ENCODE results near the gene PRKCA.

Gene PRKCA

GRCh38 chr17:66840061-66840460 is 537.6 kb downstream of the PRKCA start:
- DNase-seq (ENCODE audit: low read depth) = no peak
- no peak for TF ChIP-seq CTCF (IDR thresholded peaks at IDR 0.05; ENCODE audit: control insufficient read depth, extremely low read depth, insufficient read depth)
- no peak overlapping the region for H3K4me3 ChIP-seq (ENCODE audit: low read depth, low read length)

GRCh38 chr17:66841328-66841727 is 538.9 kb downstream of the PRKCA start:
- no peak overlapping the region for H3K4me3 ChIP-seq (ENCODE audit: low read depth, low read length)
- 0 out of 2 replicates have a peak, but pooled peaks have one; percentile 16 for TF ChIP-seq CTCF (IDR thresholded peaks at IDR 0.05; ENCODE audit: control insufficient read depth, extremely low read depth, insufficient read depth)
- no peak for DNase-seq (ENCODE audit: low read depth)

GRCh38 chr17:66841744-66842143 is 539.3 kb downstream of the PRKCA start:
- H3K4me3 ChIP-seq (ENCODE audit: low read depth, low read length) = no peak overlapping the region
- DNase-seq (ENCODE audit: low read depth) = no peak
- no peak for TF ChIP-seq CTCF (IDR thresholded peaks at IDR 0.05; ENCODE audit: control insufficient read depth, extremely low read depth, insufficient read depth)

GRCh38 chr17:66842505-66842904 is 540.1 kb downstream of the PRKCA start:
- TF ChIP-seq CTCF (IDR thresholded peaks at IDR 0.05; ENCODE audit: control insufficient read depth, extremely low read depth, insufficient read depth) = no peak
- no peak overlapping the region for H3K4me3 ChIP-seq (ENCODE audit: low read depth, low read length)
- DNase-seq (ENCODE audit: low read depth) = no peak

- DNase-seq (ENCODE audit: low read depth) = no peak
- TF ChIP-seq CTCF (IDR thresholded peaks at IDR 0.05; ENCODE audit: control insufficient read depth, extremely low read depth, insufficient read depth) = no peak
- no peak overlapping the region for H3K4me3 ChIP-seq (ENCODE audit: low read depth, low read length)
Measured at GRCh38 chr17:66842959-66843358, 540.5 kb downstream of the PRKCA start.

- no peak for DNase-seq (ENCODE audit: low read depth)
- no peak overlapping the region for H3K4me3 ChIP-seq (ENCODE audit: low read depth, low read length)
- no peak for TF ChIP-seq CTCF (IDR thresholded peaks at IDR 0.05; ENCODE audit: control insufficient read depth, extremely low read depth, insufficient read depth)
Measured at GRCh38 chr17:66843627-66844026, 541.2 kb downstream of the PRKCA start.

- no peak for TF ChIP-seq CTCF (IDR thresholded peaks at IDR 0.05; ENCODE audit: control insufficient read depth, extremely low read depth, insufficient read depth)
- no peak overlapping the region for H3K4me3 ChIP-seq (ENCODE audit: low read depth, low read length)
- no peak for DNase-seq (ENCODE audit: low read depth)
Measured at GRCh38 chr17:66847704-66848103, 545.3 kb downstream of the PRKCA start.
